Measurements from ENCODE around the gene DCLRE1B. TPM values are rescaled to one million over a fixed set of nuclear protein-coding genes. Genes with fewer than 3 reads are reported as not detected.

DCLRE1B gene
- polyA plus RNA-seq, 1 experiment: 2.7 TPM

- CTCF ChIA-PET: interaction anchor here (0.6 to 1.5 kb wide), 4 partner anchors 20 to 1229 kb away, joined by 3 read pairs; no protein-coding TSS in a partner anchor
- Histone ChIP-seq H3K9me3 (ENCODE audit: control insufficient read depth, insufficient read depth, low read length) (no peaks in the 10 kb centered on the region), H3K27ac (ENCODE audit: low read depth, low read length) (no peak overlapping the region), H3K27me3 (ENCODE audit: control insufficient read depth, insufficient read depth, low read length) (no peaks in the 10 kb centered on the region), H3K4me3 (ENCODE audit: low read depth, low read length) (no peak overlapping the region)
- no peak for TF ChIP-seq CTCF (IDR thresholded peaks at IDR 0.05; ENCODE audit: low read depth, low read length)
- POLR2A ChIA-PET: interaction anchor here (0.6 kb wide), 1 partner anchor 24 kb away, joined by 4 read pairs; no protein-coding TSS in a partner anchor
- no peak for DNase-seq (ENCODE audit: low read depth, low spot score)
These were observed 46.6 kb downstream of the DCLRE1B start for GRCh38 chr1:113951719-113952118.

GRCh38 chr1:113957984-113958383 is 52.9 kb downstream of the DCLRE1B start:
- TF ChIP-seq CTCF (IDR thresholded peaks at IDR 0.05; ENCODE audit: low read depth, low read length): no peak
- ChIA-PET CTCF (interaction anchor here (1.1 to 2.2 kb wide), 2 partner anchors 122 to 324 kb away, joined by 3 to 6 read pairs; no protein-coding TSS in a partner anchor), POLR2A (no interaction called here)
- H3K9me3 ChIP-seq (ENCODE audit: control insufficient read depth, insufficient read depth, low read length): no peaks in the 10 kb centered on the region
- no peak for DNase-seq (ENCODE audit: low read depth, low spot score)
- no peaks in the 10 kb centered on the region for H3K27me3 ChIP-seq (ENCODE audit: control insufficient read depth, insufficient read depth, low read length)
- no peak overlapping the region for H3K4me3 ChIP-seq (ENCODE audit: low read depth, low read length)
- H3K27ac ChIP-seq (ENCODE audit: low read depth, low read length): no peak overlapping the region

- DNase-seq (ENCODE audit: low read depth, low spot score): no peak
- POLR2A ChIA-PET: no interaction called here
- Histone ChIP-seq H3K27me3 (ENCODE audit: control insufficient read depth, insufficient read depth, low read length) (no peaks in the 10 kb centered on the region), H3K4me3 (ENCODE audit: low read depth, low read length) (no peak overlapping the region), H3K9me3 (ENCODE audit: control insufficient read depth, insufficient read depth, low read length) (no peaks in the 10 kb centered on the region), H3K27ac (ENCODE audit: low read depth, low read length) (no peak overlapping the region)
- no peak for TF ChIP-seq CTCF (IDR thresholded peaks at IDR 0.05; ENCODE audit: low read depth, low read length)
- CTCF ChIA-PET: interaction anchor here (1.3 to 1.7 kb wide), 2 partner anchors 10 to 123 kb away, joined by 4 to 6 read pairs; no protein-coding TSS in a partner anchor
These were observed 53.6 kb downstream of the DCLRE1B start for GRCh38 chr1:113958691-113959090.

GRCh38 chr1:113963281-113963906 is 58.3 kb downstream of the DCLRE1B start:
- POLR2A ChIA-PET: interaction anchor here (0.9 kb wide), 1 partner anchor 34 kb away, joined by 3 read pairs; the partner anchor contains the start of gene HIPK1
- CTCF ChIA-PET: interaction anchor here (0.7 to 3.3 kb wide), 11 partner anchors 13 to 890 kb away, joined by 3 to 40 read pairs (median 5); partner anchors contain the start of gene OLFML3
- H3K27ac ChIP-seq (ENCODE audit: low read depth, low read length): no peak overlapping the region

More at GRCh38 chr1:113963281-113963906, 58.3 kb downstream of the DCLRE1B start:
- no peaks in the 10 kb centered on the region for H3K27me3 ChIP-seq (ENCODE audit: control insufficient read depth, insufficient read depth, low read length)
- TF ChIP-seq CTCF (IDR thresholded peaks at IDR 0.05; ENCODE audit: low read depth, low read length): peak; percentile 30
- no peak for DNase-seq (ENCODE audit: low read depth, low spot score)
- no peaks in the 10 kb centered on the region for H3K9me3 ChIP-seq (ENCODE audit: control insufficient read depth, insufficient read depth, low read length)
- H3K4me3 ChIP-seq (ENCODE audit: low read depth, low read length): no peak overlapping the region

Other genes with a start within 250 kb of the DCLRE1B start
- 15.0 and 18.0 TPM in 2 replicates for gene PHTF1, start 145.8 kb upstream of the DCLRE1B start, polyA plus RNA-seq (2011; rRNA removed)
- gene RSBN1, start 92.8 kb upstream of the DCLRE1B start, polyA plus RNA-seq (2011; rRNA removed): 6.3 and 12.2 TPM in 2 replicates
- 0.17 and 0.21 TPM in 2 replicates for gene PTPN22, start 33.6 kb upstream of the DCLRE1B start, polyA plus RNA-seq (2011; rRNA removed)
- gene BCL2L15, start 17.7 kb upstream of the DCLRE1B start, polyA plus RNA-seq (2011; rRNA removed): 0.11 and 0.12 TPM in 2 replicates
- gene AP4B1, start 527 bp upstream of the DCLRE1B start, polyA plus RNA-seq (2011; rRNA removed): 13.6 and 16.5 TPM in 2 replicates
- gene HIPK1, start 24.0 kb downstream of the DCLRE1B start, polyA plus RNA-seq (2011; rRNA removed): 28.4 and 31.3 TPM in 2 replicates
- 90.3 and 105 TPM in 2 replicates for gene OLFML3, start 74.1 kb downstream of the DCLRE1B start, polyA plus RNA-seq (2011; rRNA removed)
- gene SYT6, start 248.5 kb downstream of the DCLRE1B start, polyA plus RNA-seq (2011; rRNA removed): not detected in 2 replicates